Cardiac muscle cell (in vitro differentiated cells and primary cell): ENCODE results near the gene ATG10. TPM values are rescaled to one million over a fixed set of nuclear protein-coding genes. Genes with fewer than 3 reads are reported as not detected.
"Not testable (repeated sequence)": the region's sequence is repeated elsewhere in the genome, so short reads cannot be mapped to it uniquely, and the experiment has no call there.

Source experiments
- DNase-seq, 2 donors: peaks; one replicate each; pipeline versions ENCODE4 v3.0.0 to v3.0.0-alpha.2; 2010 to 2017; ENCODE audit warnings: low read depth in 1 of 2, low spot score in 1 of 2
- H3K27ac ChIP-seq: fragments of 200-600 bp; sonication (generic); 2 replicates; pipeline ENCODE4 v1.5.1; 2016
- H3K27me3 ChIP-seq: fragments of 200-600 bp; sonication (generic); 2 replicates; pipeline ENCODE4 v1.6.0; 2016; ENCODE audit warnings: control low read depth
- H3K36me3 ChIP-seq: fragments of 200-600 bp; sonication (generic); 2 replicates; pipeline ENCODE4 v1.5.1; 2016; ENCODE audit warnings: control low read depth
- H3K4me1 ChIP-seq: fragments of 200-600 bp; sonication (generic); 2 replicates; pipeline ENCODE4 v1.8.1; 2017; ENCODE audit warnings: low read depth, mild to moderate bottlenecking, mixed run types
- H3K4me3 ChIP-seq: fragments of 200-600 bp; sonication (generic); 2 replicates; pipeline ENCODE4 v1.5.1; 2016; ENCODE audit warnings: mild to moderate bottlenecking
- H3K9me3 ChIP-seq: fragments of 200-600 bp; sonication (generic); 2 replicates; pipeline ENCODE4 v1.5.1; 2017; ENCODE audit warnings: low read depth, mild to moderate bottlenecking, control low read depth
- polyA plus RNA-seq: library from polyadenylated mRNA; unstranded; fragments of >200 nt; fragmentation: Nextera tagmentation; extraction: Ambion mirVana; gene quantifications from 2 replicates; pipeline ENCODE4 v1.2.1, GENCODE V29; 2016
- total RNA-seq: library from RNA; depleted of rRNA; stranded (reverse); fragments of >200 nt; gene quantifications from 2 replicates; pipeline ENCODE4 v1.2.3, GENCODE V29; 2016
- TF ChIP-seq, protein P1 (sequence below): IDR thresholded peaks from 2 replicates; pipeline ENCODE4 v1.5.1; 2012; ENCODE audit warnings: low read depth, mild to moderate bottlenecking, low read length

The ATG10 gene
- total and polyA plus RNA-seq, 2 experiments from 2014 or later, result 9.0 to 28.0 TPM

DNA sequence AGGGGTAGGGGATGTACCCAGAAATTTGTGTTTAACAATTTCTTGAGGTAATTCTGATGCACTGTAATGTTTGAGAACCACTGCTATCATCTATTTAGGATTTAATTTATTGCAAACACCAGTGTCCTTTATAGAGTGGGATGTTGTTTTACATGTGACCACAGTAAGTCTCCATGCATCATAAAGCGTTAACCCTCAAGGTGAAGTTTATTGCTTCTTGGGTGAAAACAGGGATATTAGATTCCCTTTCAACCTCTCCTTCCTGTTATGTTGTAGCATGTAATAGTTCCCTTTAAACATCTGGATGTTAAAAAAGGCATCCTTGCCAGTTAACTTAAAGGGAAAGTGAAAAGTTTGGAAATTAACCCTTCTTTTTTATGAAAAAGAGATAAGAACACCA is 35.8 kb upstream of the ATG10 start:
- DNase-seq, result no peak
- TF ChIP-seq, protein P1, sequence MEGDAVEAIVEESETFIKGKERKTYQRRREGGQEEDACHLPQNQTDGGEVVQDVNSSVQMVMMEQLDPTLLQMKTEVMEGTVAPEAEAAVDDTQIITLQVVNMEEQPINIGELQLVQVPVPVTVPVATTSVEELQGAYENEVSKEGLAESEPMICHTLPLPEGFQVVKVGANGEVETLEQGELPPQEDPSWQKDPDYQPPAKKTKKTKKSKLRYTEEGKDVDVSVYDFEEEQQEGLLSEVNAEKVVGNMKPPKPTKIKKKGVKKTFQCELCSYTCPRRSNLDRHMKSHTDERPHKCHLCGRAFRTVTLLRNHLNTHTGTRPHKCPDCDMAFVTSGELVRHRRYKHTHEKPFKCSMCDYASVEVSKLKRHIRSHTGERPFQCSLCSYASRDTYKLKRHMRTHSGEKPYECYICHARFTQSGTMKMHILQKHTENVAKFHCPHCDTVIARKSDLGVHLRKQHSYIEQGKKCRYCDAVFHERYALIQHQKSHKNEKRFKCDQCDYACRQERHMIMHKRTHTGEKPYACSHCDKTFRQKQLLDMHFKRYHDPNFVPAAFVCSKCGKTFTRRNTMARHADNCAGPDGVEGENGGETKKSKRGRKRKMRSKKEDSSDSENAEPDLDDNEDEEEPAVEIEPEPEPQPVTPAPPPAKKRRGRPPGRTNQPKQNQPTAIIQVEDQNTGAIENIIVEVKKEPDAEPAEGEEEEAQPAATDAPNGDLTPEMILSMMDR, result no peak
- Histone ChIP-seq H3K27ac (no peak overlapping the region), H3K4me1 (no peaks in the 10 kb centered on the region), H3K36me3 (no peaks in the 10 kb centered on the region), H3K4me3 (no peak overlapping the region), H3K9me3 (no peaks in the 10 kb centered on the region), H3K27me3 (no peaks in the 10 kb centered on the region)

- H3K4me3 ChIP-seq, result no peak overlapping the region
- no peaks in the 10 kb centered on the region for H3K27me3 ChIP-seq
- H3K4me1 ChIP-seq, result no peaks in the 10 kb centered on the region
- H3K9me3 ChIP-seq, result no peaks in the 10 kb centered on the region
- TF ChIP-seq, protein P1, result no peak
- no peak overlapping the region for H3K27ac ChIP-seq
- no peaks in the 10 kb centered on the region for H3K36me3 ChIP-seq
- DNase-seq, result no peak
These were observed 35.1 kb upstream of the ATG10 start for GRCh38 chr5:81936750-81937149.

DNA sequence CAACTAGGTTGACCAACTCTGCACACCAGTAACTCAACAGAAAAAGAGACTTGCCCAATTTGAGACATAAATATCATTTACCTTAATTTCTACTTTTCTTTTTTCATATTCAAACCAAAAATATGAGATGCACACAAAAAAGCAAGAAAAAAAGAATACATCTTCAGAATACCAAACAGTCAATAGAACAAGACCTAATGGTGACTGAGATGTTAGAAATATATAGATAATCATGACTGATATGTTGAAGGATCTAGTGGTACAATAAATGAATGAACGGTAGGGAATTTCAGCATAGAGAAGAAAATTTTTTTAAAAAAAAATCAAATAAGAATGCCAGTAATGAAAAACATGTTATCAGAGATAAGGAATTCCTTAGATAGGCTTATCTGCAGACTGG is 29.1 kb upstream of the ATG10 start:
- Histone ChIP-seq H3K4me1 (no peaks in the 10 kb centered on the region), H3K27ac (no peak overlapping the region), H3K27me3 (no peaks in the 10 kb centered on the region), H3K36me3 (no peaks in the 10 kb centered on the region), H3K9me3 (no peaks in the 10 kb centered on the region), H3K4me3 (no peak overlapping the region)
- no peak for DNase-seq
- TF ChIP-seq, protein P1, result no peak

DNA sequence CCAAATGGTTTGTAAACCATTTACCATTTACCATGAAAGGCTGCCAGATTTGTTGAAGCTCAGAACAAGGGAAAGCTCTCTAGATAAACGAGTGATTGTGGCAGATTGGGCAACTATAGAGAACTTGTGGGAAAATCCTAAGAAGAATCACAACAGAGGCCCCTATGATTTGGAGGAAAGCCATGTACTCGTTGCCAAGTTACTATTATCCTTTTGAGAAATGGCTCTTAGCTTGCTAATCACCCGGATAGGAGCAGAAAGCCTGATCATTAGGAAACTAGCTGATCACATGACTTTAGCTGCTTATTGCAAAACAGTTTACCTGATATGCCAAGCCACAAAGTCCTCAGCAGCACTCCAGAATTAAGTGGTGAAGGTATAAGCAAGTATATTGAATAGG is 23.5 kb upstream of the ATG10 start:
- H3K27ac ChIP-seq, result no peak overlapping the region
- no peak overlapping the region for H3K4me3 ChIP-seq
- H3K36me3 ChIP-seq, result no peaks in the 10 kb centered on the region
- peak in 1 of 2 donors; percentile 86 for DNase-seq
- TF ChIP-seq, protein P1, result no peak
- no peaks in the 10 kb centered on the region for H3K4me1 ChIP-seq
- H3K9me3 ChIP-seq, result no peaks in the 10 kb centered on the region
- H3K27me3 ChIP-seq, result no peaks in the 10 kb centered on the region

DNA sequence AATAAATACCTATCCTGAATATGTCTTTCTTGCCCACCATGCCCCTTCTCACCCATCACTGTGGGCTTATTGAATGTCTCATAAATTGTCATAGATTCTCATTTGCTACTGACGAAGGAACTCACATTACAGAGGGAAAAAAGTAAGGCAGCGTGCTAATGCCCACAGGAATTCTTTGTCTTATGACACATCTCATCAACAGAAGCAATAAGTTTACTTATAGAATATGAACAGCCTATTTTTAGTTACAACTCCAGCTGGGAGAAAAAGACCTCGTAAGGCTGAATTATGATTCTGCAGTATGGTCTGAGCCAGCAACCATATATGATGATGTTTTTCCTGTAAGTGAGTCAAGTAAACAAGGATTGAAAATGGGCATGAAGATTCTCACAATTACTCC is 22.4 kb upstream of the ATG10 start:
- DNase-seq, result no peak
- TF ChIP-seq, protein P1, result no peak
- H3K4me1 ChIP-seq, result no peaks in the 10 kb centered on the region
- no peaks in the 10 kb centered on the region for H3K9me3 ChIP-seq
- H3K27ac ChIP-seq, result no peak overlapping the region
- no peaks in the 10 kb centered on the region for H3K36me3 ChIP-seq
- no peak overlapping the region for H3K4me3 ChIP-seq
- H3K27me3 ChIP-seq, result no peaks in the 10 kb centered on the region

DNA sequence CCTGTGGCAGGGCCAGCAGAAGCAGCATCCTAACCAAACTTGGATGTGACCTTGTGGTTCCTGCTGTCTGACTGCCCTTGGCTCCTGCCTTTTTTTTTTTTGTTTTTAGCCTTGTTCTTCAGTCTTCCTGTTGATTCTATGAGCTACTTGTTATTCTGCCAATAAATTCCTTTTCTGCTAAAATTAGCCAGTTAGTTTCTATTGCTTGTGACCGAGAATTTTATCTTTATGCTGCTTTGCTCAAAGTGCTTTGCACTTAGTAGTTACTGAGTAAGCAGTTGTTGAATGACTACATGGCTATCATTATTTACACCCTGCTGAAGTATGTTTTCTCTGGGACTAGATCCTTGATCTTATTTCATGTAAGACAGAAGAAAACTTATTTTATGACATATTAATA is 20.8 kb upstream of the ATG10 start:
- H3K9me3 ChIP-seq, result no peaks in the 10 kb centered on the region
- peak in 1 of 2 donors; percentile 34 for DNase-seq
- TF ChIP-seq, protein P1, result no peak
- H3K27ac ChIP-seq, result no peak overlapping the region
- H3K36me3 ChIP-seq, result no peaks in the 10 kb centered on the region
- H3K27me3 ChIP-seq, result no peaks in the 10 kb centered on the region
- no peaks in the 10 kb centered on the region for H3K4me1 ChIP-seq
- no peak overlapping the region for H3K4me3 ChIP-seq

DNA sequence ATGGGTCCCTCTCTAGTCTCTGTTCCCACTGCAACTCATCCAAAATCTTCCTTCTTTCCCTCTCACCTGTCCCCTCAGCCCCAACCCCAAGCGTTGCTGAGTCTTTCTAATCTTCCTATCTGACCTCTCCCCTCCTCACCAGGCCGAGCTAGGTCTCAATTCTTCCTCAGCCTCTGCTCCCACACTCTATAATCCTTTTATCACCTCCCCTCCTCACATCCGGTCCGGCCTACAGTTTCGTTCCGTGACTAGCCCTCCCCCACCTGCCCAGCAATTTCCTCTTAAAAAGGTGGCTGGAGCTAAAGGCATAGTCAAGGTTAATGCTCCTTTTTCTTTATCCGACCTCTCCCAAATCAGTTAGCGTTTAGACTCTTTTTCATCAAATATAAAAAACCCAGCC is 17.0 kb upstream of the ATG10 start:
- not testable (repeated sequence) for H3K4me3 ChIP-seq, H3K27me3 ChIP-seq

DNA sequence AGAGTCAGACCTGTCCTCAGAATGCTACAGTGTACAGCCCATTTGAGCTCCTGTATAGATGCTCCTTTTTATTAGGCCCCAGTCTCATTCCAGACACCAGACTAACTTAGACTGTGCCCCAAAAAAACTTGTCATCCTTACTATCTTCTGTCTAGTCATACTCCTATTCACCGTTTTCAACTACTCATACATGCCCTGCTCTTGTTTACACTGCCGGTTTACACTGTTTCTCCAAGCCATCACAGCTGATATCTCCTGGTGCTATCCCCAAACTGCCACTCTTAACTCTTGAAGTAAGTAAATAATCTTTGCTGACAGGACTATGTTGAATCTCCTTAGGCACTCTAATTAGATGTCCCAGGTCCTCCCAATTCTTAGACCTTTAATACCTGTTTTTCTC is 13.7 kb upstream of the ATG10 start:
- not testable (repeated sequence) for H3K4me1 ChIP-seq, DNase-seq, H3K9me3 ChIP-seq, H3K4me3 ChIP-seq, H3K27me3 ChIP-seq, H3K27ac ChIP-seq, H3K36me3 ChIP-seq

More for the DNA sequence above, 17.0 kb upstream of the ATG10 start:
- not testable (repeated sequence) for H3K27ac ChIP-seq, H3K9me3 ChIP-seq, H3K4me1 ChIP-seq, H3K36me3 ChIP-seq, DNase-seq
